ENCODE measurements around the gene TES.

The TES gene

DNA sequence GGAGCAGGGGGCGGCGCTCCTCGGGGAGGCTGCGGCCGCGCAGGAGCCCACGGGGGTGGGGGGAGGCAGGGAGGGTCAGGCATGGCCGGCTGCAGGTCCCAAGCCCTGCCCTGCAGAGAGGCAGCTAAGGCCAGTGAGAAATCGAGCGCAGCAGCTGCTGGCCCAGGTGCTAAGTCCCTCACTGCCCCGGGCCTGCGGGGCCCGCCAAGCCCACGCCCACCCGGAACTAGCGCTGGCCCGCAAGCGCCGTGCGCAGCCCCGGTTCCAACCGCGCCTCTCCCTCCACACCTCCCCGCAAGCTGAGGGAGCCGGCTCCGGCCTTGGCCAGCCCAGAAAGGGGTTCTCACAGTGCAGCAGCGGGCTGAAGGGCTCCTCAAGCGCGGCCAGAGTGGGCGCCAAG is 28.3 kb upstream of the TES start:
- Histone ChIP-seq H3K4me2 (ENCODE audit: low read length) (no peak overlapping the region), H3K9ac (ENCODE audit: low read length) (no peak overlapping the region), H2BK5ac (ENCODE audit: low read length) (no peak overlapping the region), H2BK15ac (replicated peaks; ENCODE audit: low read depth) (no peak overlapping the region), H3K79me2 (ENCODE audit: control insufficient read depth, insufficient read depth, low read length) (no peaks in the 10 kb centered on the region), H2BK120ac (ENCODE audit: low read depth, low read length) (no peak overlapping the region), H4K5ac (ENCODE audit: low read length) (no peak overlapping the region), H3K56ac (ENCODE audit: low read length) (no peak overlapping the region), H3K27me3 (ENCODE audit: insufficient read depth, low read length, poor library complexity) (no peaks in the 10 kb centered on the region), H3K4me3 (ENCODE audit: low read length) (no peak overlapping the region), H3K36me3 (ENCODE audit: control insufficient read depth, insufficient read depth, low read length) (no peaks in the 10 kb centered on the region), H3K4ac (ENCODE audit: low read depth, low read length) (no peak overlapping the region), H3K27ac (ENCODE audit: low read depth, low read length) (no peak overlapping the region), H3K79me1 (ENCODE audit: low read length) (no peaks in the 10 kb centered on the region), H3K4me1 (ENCODE audit: control insufficient read depth, low read depth, low read length) (no peaks in the 10 kb centered on the region), H2AK5ac (ENCODE audit: low read length) (no peak overlapping the region), H3K18ac (ENCODE audit: low read length) (no peak overlapping the region), H3K23ac (ENCODE audit: low read length) (no peak overlapping the region), H4K8ac (ENCODE audit: low read depth, low read length) (no peak overlapping the region)
- DNase-seq, result no peak
- no CpG with 5 or more reads among the region's 30 CpGs for WGBS (ENCODE audit: extremely low coverage, insufficient coverage, low lambda C conversion rate)

DNA sequence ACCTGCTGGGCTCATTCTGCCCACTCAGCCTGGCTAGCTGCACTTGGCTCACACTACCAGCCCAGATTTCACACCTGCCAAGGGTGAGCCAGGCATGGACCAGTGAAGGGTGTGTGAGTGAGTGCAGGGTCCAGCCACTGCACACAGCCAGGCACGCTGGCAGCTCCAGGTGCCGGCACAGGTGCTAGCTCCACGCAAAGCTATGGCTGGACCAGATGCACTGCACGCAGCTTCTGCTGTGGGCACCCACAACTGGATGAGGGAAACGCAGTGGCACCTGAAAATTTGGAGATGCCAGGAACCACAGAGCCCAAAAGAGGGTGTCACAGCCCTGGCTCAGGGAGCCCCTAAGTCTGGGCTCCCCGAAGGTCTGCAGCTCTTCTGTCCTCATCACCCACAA is 24.9 kb upstream of the TES start:
- H3K18ac ChIP-seq (ENCODE audit: low read length), result no peak overlapping the region
- H3K4me3 ChIP-seq (ENCODE audit: low read length), result no peak overlapping the region
- H4K8ac ChIP-seq (ENCODE audit: low read depth, low read length), result no peak overlapping the region
- no peak for DNase-seq
- H2BK15ac ChIP-seq (replicated peaks; ENCODE audit: low read depth), result no peak overlapping the region
- no peak overlapping the region for H2AK5ac ChIP-seq (ENCODE audit: low read length)
- no peak overlapping the region for H3K23ac ChIP-seq (ENCODE audit: low read length)
- H3K27me3 ChIP-seq (ENCODE audit: insufficient read depth, low read length, poor library complexity), result no peaks in the 10 kb centered on the region
- no peak overlapping the region for H2BK120ac ChIP-seq (ENCODE audit: low read depth, low read length)
- H3K56ac ChIP-seq (ENCODE audit: low read length), result no peak overlapping the region
- H3K36me3 ChIP-seq (ENCODE audit: control insufficient read depth, insufficient read depth, low read length), result no peaks in the 10 kb centered on the region
- H3K4me2 ChIP-seq (ENCODE audit: low read length), result no peak overlapping the region
- H4K5ac ChIP-seq (ENCODE audit: low read length), result no peak overlapping the region
- no peak overlapping the region for H3K27ac ChIP-seq (ENCODE audit: low read depth, low read length)
- no peak overlapping the region for H3K4ac ChIP-seq (ENCODE audit: low read depth, low read length)
- no peaks in the 10 kb centered on the region for H3K79me2 ChIP-seq (ENCODE audit: control insufficient read depth, insufficient read depth, low read length)
- H3K9ac ChIP-seq (ENCODE audit: low read length), result no peak overlapping the region
- H2BK5ac ChIP-seq (ENCODE audit: low read length), result no peak overlapping the region
- H3K4me1 ChIP-seq (ENCODE audit: control insufficient read depth, low read depth, low read length), result no peaks in the 10 kb centered on the region
- no peaks in the 10 kb centered on the region for H3K79me1 ChIP-seq (ENCODE audit: low read length)
- WGBS (ENCODE audit: extremely low coverage, insufficient coverage, low lambda C conversion rate), result no CpG with 5 or more reads among the region's 6 CpGs

DNA sequence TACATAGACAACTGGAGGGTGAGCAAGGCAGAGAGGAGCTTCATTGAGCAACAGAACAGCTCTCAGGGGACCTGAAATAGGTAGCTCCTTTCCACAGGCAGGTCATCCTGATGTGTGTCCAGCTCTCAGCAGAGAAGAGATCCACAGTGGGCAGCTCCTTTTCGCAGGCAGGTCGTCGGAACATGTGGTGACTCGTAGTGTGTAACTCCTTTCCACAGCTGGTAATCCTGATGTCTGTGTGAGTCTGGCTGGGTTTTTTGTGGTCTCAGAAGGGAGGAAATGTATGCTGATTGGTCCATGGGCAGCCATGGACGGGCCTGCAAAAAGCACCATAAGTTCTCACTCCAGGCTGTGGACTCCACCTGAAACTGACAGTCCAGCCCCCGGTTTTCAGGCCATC is 24.4 kb upstream of the TES start:
- H3K79me2 ChIP-seq (ENCODE audit: control insufficient read depth, insufficient read depth, low read length), result no peaks in the 10 kb centered on the region
- no CpG with 5 or more reads among the region's 6 CpGs for WGBS (ENCODE audit: extremely low coverage, insufficient coverage, low lambda C conversion rate)
- no peaks in the 10 kb centered on the region for H3K27me3 ChIP-seq (ENCODE audit: insufficient read depth, low read length, poor library complexity)
- H4K5ac ChIP-seq (ENCODE audit: low read length), result no peak overlapping the region
- no peak overlapping the region for H3K27ac ChIP-seq (ENCODE audit: low read depth, low read length)
- H3K56ac ChIP-seq (ENCODE audit: low read length), result no peak overlapping the region
- H2BK15ac ChIP-seq (replicated peaks; ENCODE audit: low read depth), result no peak overlapping the region
- H3K9ac ChIP-seq (ENCODE audit: low read length), result no peak overlapping the region
- no peak overlapping the region for H3K23ac ChIP-seq (ENCODE audit: low read length)
- H2AK5ac ChIP-seq (ENCODE audit: low read length), result no peak overlapping the region
- H3K4me2 ChIP-seq (ENCODE audit: low read length), result no peak overlapping the region
- no peak overlapping the region for H2BK120ac ChIP-seq (ENCODE audit: low read depth, low read length)
- DNase-seq, result no peak
- H3K36me3 ChIP-seq (ENCODE audit: control insufficient read depth, insufficient read depth, low read length), result no peaks in the 10 kb centered on the region
- H3K79me1 ChIP-seq (ENCODE audit: low read length), result no peaks in the 10 kb centered on the region
- no peak overlapping the region for H3K4me3 ChIP-seq (ENCODE audit: low read length)
- H4K8ac ChIP-seq (ENCODE audit: low read depth, low read length), result no peak overlapping the region
- no peak overlapping the region for H2BK5ac ChIP-seq (ENCODE audit: low read length)
- H3K18ac ChIP-seq (ENCODE audit: low read length), result no peak overlapping the region
- no peaks in the 10 kb centered on the region for H3K4me1 ChIP-seq (ENCODE audit: control insufficient read depth, low read depth, low read length)
- H3K4ac ChIP-seq (ENCODE audit: low read depth, low read length), result no peak overlapping the region

DNA sequence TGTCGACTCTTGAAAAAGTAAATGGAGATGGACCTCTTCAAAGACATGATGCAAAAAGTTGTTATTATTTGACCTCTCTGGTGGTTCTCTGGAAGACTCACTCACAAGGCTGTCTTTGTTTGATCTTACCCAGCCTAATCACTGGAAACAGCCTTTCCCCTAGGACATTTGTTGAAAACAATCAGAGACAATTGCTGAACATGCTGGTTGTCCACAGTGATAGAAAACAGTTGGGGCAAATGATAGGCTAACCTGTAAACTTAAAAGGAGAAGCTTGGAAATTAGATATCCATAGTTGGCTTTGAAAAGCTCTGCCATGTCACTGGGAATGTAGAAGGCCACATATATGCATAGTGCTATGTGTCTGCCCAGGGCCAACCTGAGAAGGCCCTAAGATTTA is 22.9 kb upstream of the TES start:
- Histone ChIP-seq H4K8ac (ENCODE audit: low read depth, low read length) (no peak overlapping the region), H2BK5ac (ENCODE audit: low read length) (no peak overlapping the region), H2AK5ac (ENCODE audit: low read length) (no peak overlapping the region), H3K4ac (ENCODE audit: low read depth, low read length) (no peak overlapping the region), H3K9ac (ENCODE audit: low read length) (no peak overlapping the region), H3K4me2 (ENCODE audit: low read length) (no peak overlapping the region), H3K36me3 (ENCODE audit: control insufficient read depth, insufficient read depth, low read length) (no peaks in the 10 kb centered on the region), H3K18ac (ENCODE audit: low read length) (no peak overlapping the region), H3K56ac (ENCODE audit: low read length) (no peak overlapping the region), H4K5ac (ENCODE audit: low read length) (no peak overlapping the region), H3K23ac (ENCODE audit: low read length) (no peak overlapping the region), H2BK15ac (replicated peaks; ENCODE audit: low read depth) (no peak overlapping the region), H3K79me2 (ENCODE audit: control insufficient read depth, insufficient read depth, low read length) (no peaks in the 10 kb centered on the region), H3K27me3 (ENCODE audit: insufficient read depth, low read length, poor library complexity) (no peaks in the 10 kb centered on the region), H3K4me3 (ENCODE audit: low read length) (no peak overlapping the region), H3K79me1 (ENCODE audit: low read length) (no peaks in the 10 kb centered on the region), H3K27ac (ENCODE audit: low read depth, low read length) (no peak overlapping the region), H2BK120ac (ENCODE audit: low read depth, low read length) (no peak overlapping the region), H3K4me1 (ENCODE audit: control insufficient read depth, low read depth, low read length) (no peaks in the 10 kb centered on the region)
- no CpG with 5 or more reads among the region's 1 CpG for WGBS (ENCODE audit: extremely low coverage, insufficient coverage, low lambda C conversion rate)
- no peak for DNase-seq

DNA sequence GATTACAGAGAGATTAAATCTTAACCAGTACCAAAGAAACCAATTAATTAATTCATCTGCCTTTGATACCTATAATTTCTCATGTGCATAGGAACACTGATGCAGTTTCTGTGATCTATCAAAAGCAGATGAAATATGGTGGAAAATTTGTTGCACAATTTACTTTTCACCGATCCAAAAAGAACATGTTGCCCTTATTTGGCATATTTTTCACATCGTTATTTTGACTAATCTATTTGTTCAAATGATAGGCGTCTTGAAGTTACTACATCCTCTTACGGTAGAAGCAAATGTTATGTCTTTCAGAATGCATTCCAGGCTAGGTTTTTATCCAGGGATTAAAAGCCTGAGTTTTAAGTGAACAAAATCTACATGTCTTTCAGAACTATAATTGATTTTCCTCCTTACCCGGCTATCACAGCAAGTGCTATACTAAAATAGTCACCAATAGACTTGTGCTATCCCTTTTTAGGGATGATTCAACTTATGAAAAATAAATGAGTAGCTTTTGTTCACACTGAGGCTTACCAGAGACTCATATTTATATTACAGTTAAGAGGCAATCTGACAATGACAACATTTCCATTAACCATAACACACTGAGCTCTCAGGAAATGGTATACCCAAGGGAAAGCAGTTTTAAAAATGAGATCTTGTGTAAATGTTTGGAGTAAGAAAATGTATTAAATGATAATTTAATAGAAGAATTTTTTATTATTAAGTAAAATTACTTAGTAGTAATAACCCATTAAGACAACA is 16.8 kb upstream of the TES start:
- DNase-seq, result no peak
- Histone ChIP-seq H3K18ac (ENCODE audit: low read length) (no peak overlapping the region), H3K23ac (ENCODE audit: low read length) (no peak overlapping the region), H2BK5ac (ENCODE audit: low read length) (no peak overlapping the region), H3K56ac (ENCODE audit: low read length) (no peak overlapping the region), H3K4me3 (ENCODE audit: low read length) (no peak overlapping the region), H3K79me2 (ENCODE audit: control insufficient read depth, insufficient read depth, low read length) (no peaks in the 10 kb centered on the region), H2BK120ac (ENCODE audit: low read depth, low read length) (no peak overlapping the region), H3K4me1 (ENCODE audit: control insufficient read depth, low read depth, low read length) (no peaks in the 10 kb centered on the region), H3K79me1 (ENCODE audit: low read length) (no peaks in the 10 kb centered on the region), H3K4me2 (ENCODE audit: low read length) (no peak overlapping the region), H4K8ac (ENCODE audit: low read depth, low read length) (no peak overlapping the region), H3K9ac (ENCODE audit: low read length) (no peak overlapping the region), H2BK15ac (replicated peaks; ENCODE audit: low read depth) (no peak overlapping the region), H4K5ac (ENCODE audit: low read length) (no peak overlapping the region), H2AK5ac (ENCODE audit: low read length) (no peak overlapping the region), H3K27me3 (ENCODE audit: insufficient read depth, low read length, poor library complexity) (no peaks in the 10 kb centered on the region), H3K27ac (ENCODE audit: low read depth, low read length) (no peak overlapping the region), H3K36me3 (ENCODE audit: control insufficient read depth, insufficient read depth, low read length) (no peaks in the 10 kb centered on the region), H3K4ac (ENCODE audit: low read depth, low read length) (no peak overlapping the region)
- WGBS (ENCODE audit: extremely low coverage, insufficient coverage, low lambda C conversion rate), result no CpG with 5 or more reads among the region's 5 CpGs

DNA sequence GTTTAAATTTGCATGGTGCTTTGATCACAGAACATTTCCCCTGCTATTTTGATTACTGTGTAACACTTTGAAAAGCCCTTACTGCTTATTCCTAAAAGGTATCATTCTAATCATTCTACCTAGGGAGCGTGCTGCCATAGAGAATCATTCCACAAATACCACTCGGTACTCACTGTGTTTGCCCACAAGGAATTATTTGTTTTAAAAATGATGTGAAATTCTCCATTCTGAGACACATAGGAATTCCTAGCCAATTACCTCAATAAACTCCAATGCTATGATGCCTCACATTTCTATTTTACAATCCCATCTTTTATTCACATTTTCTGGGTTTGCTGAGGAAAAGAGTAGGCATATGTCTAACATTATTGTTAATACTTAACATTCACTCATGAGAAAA is 16.2 kb upstream of the TES start:
- Histone ChIP-seq H3K79me1 (ENCODE audit: low read length) (no peaks in the 10 kb centered on the region), H3K23ac (ENCODE audit: low read length) (no peak overlapping the region), H2BK120ac (ENCODE audit: low read depth, low read length) (no peak overlapping the region), H3K18ac (ENCODE audit: low read length) (no peak overlapping the region), H3K27me3 (ENCODE audit: insufficient read depth, low read length, poor library complexity) (no peaks in the 10 kb centered on the region), H4K8ac (ENCODE audit: low read depth, low read length) (no peak overlapping the region), H3K4me1 (ENCODE audit: control insufficient read depth, low read depth, low read length) (no peaks in the 10 kb centered on the region), H2AK5ac (ENCODE audit: low read length) (no peak overlapping the region), H3K4ac (ENCODE audit: low read depth, low read length) (no peak overlapping the region), H3K4me3 (ENCODE audit: low read length) (no peak overlapping the region), H3K56ac (ENCODE audit: low read length) (no peak overlapping the region), H4K5ac (ENCODE audit: low read length) (no peak overlapping the region), H3K9ac (ENCODE audit: low read length) (no peak overlapping the region), H3K79me2 (ENCODE audit: control insufficient read depth, insufficient read depth, low read length) (no peaks in the 10 kb centered on the region), H3K4me2 (ENCODE audit: low read length) (no peak overlapping the region), H2BK5ac (ENCODE audit: low read length) (no peak overlapping the region), H3K36me3 (ENCODE audit: control insufficient read depth, insufficient read depth, low read length) (no peaks in the 10 kb centered on the region), H2BK15ac (replicated peaks; ENCODE audit: low read depth) (no peak overlapping the region), H3K27ac (ENCODE audit: low read depth, low read length) (no peak overlapping the region)
- no peak for DNase-seq
- no CpG with 5 or more reads among the region's 2 CpGs for WGBS (ENCODE audit: extremely low coverage, insufficient coverage, low lambda C conversion rate)

Data from mesendoderm (in vitro differentiated cells).